ENCODE measurements around the gene LRRC36. TPM values are rescaled to one million over a fixed set of nuclear protein-coding genes. Genes with fewer than 3 reads are reported as not detected.

LRRC36 gene
- total and polyA plus RNA-seq, 9 of the 15 experiments (the other 6 are each of a cell fraction or from before 2014, with no cell fraction given), result 0.09 to 0.40 (median 0.17) TPM; not detected in 1

DNA sequence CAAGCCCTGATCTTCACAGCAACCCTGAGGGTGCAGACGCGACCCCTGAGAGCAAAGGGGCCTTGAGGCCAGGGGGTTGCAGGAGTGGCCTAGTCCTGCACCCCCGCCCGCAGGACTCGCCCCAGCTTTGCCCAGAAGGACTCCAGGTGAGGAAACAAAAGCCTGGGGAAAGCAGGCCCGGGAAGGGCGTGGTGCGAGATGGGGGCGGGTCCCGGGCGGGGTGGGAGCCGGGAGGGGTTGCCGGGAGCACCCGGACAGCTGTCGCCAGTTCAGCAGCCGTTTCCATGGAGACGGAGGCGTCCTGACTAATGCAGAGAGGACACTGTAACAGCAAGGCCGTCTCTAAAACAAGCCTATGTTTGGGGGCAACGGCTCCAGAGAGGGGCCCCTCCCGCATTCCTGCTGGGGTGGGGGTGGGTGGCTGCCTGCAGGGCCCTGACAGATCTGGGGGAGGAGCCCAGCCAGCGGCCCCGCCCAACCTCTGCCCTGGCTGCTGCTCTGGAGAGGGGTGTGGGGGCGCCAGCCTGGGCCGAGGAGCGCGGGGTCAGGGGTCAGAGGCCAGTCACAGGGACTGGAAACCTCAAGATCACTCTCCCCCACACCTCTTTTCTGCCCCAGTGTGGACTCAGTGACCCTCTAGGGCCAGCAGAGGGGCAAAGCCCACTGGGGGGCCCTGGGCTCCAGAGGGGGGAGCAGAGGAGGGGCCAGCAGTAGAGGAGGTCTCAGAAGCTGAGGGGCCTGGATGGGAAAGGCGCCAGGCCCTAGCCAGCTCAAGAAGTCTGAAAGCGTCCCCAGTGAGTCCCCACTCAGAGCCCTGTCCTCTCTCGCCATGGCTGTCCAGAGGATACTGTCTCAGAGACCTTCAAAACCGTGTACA is 69.8 kb downstream of the LRRC36 start (continued):
- TF ChIP-seq, protein P1, sequence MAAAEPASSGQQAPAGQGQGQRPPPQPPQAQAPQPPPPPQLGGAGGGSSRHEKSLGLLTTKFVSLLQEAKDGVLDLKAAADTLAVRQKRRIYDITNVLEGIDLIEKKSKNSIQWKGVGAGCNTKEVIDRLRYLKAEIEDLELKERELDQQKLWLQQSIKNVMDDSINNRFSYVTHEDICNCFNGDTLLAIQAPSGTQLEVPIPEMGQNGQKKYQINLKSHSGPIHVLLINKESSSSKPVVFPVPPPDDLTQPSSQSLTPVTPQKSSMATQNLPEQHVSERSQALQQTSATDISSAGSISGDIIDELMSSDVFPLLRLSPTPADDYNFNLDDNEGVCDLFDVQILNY (CRISPR knock-in tag; IDR thresholded peaks at IDR 0.05), result no peak
- TF ChIP-seq CBX1 (IDR thresholded peaks at IDR 0.05; ENCODE audit: low read depth) (no peak), MYNN (IDR thresholded peaks at IDR 0.05) (peak; percentile 68; the same call in 1 of the 2 replicates), MYNN (CRISPR knock-in tag; IDR thresholded peaks at IDR 0.05) (no peak), ZNF217 (CRISPR knock-in tag; IDR thresholded peaks at IDR 0.05) (no peak), PCBP2 (IDR thresholded peaks at IDR 0.05; ENCODE audit: low read depth, low read length, poor library complexity, severe bottlenecking) (no peak), BRCA1 (IDR thresholded peaks at IDR 0.05) (no peak), BRCA1 (CRISPR knock-in tag; IDR thresholded peaks at IDR 0.05) (no peak), ARID2 (IDR thresholded peaks at IDR 0.05) (no peak), GTF2B (IDR thresholded peaks at IDR 0.05; ENCODE audit: extremely low read depth, insufficient read length) (no peak), PKNOX1 (IDR thresholded peaks at IDR 0.05) (peak; percentile 30; the same call in 1 of the 2 replicates), ZNF644 (tag; IDR thresholded peaks at IDR 0.05; ENCODE audit: low read depth) (no peak), GTF2F1 (IDR thresholded peaks at IDR 0.05; ENCODE audit: low read depth, low read length) (no peak), TRIM25 (IDR thresholded peaks at IDR 0.05; ENCODE audit: borderline replicate concordance) (no peak), FOSL1 (tag; conservative IDR thresholded peaks at IDR 0.05) (0 out of 2 replicates have a peak, but pooled peaks have one; percentile 19), NR2C2 (CRISPR knock-in tag; IDR thresholded peaks at IDR 0.05) (peak; percentile 77; the same call in 1 of the 2 replicates), NR2C2 (tag; IDR thresholded peaks at IDR 0.05) (peak; percentile 89)
- TF ChIP-seq, protein P2, sequence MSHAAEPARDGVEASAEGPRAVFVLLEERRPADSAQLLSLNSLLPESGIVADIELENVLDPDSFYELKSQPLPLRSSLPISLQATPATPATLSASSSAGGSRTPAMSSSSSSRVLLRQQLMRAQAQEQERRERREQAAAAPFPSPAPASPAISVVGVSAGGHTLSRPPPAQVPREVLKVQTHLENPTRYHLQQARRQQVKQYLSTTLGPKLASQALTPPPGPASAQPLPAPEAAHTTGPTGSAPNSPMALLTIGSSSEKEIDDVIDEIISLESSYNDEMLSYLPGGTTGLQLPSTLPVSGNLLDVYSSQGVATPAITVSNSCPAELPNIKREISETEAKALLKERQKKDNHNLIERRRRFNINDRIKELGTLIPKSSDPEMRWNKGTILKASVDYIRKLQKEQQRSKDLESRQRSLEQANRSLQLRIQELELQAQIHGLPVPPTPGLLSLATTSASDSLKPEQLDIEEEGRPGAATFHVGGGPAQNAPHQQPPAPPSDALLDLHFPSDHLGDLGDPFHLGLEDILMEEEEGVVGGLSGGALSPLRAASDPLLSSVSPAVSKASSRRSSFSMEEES (CRISPR knock-in tag; IDR thresholded peaks at IDR 0.05), result no peak
- TF ChIP-seq, protein P3, sequence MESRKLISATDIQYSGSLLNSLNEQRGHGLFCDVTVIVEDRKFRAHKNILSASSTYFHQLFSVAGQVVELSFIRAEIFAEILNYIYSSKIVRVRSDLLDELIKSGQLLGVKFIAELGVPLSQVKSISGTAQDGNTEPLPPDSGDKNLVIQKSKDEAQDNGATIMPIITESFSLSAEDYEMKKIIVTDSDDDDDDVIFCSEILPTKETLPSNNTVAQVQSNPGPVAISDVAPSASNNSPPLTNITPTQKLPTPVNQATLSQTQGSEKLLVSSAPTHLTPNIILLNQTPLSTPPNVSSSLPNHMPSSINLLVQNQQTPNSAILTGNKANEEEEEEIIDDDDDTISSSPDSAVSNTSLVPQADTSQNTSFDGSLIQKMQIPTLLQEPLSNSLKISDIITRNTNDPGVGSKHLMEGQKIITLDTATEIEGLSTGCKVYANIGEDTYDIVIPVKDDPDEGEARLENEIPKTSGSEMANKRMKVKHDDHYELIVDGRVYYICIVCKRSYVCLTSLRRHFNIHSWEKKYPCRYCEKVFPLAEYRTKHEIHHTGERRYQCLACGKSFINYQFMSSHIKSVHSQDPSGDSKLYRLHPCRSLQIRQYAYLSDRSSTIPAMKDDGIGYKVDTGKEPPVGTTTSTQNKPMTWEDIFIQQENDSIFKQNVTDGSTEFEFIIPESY (CRISPR knock-in tag; IDR thresholded peaks at IDR 0.05), result no peak

All from K562 (cell line).